NCI-H2227 (cell line): ENCODE results near the gene CEP85.
"Not testable (repeated sequence)": the region's sequence is repeated elsewhere in the genome, so short reads cannot be mapped to it uniquely, and the experiment has no call there.

Source experiments
- DNase-seq: peaks from one replicate; lab custom pipeline; 2025; ENCODE audit not compliant: unreplicated experiment; lab: John Stamatoyannopoulos, UW

Gene CEP85

GRCh38 chr1:26307966-26308899 is 74.2 kb downstream of the CEP85 start:
- DNase-seq, result not testable (repeated sequence)

- DNase-seq, result no peak
Measured at GRCh38 chr1:26314501-26314900, 80.5 kb downstream of the CEP85 start.

GRCh38 chr1:26315874-26316850 is 82.2 kb downstream of the CEP85 start:
- no peak for DNase-seq

- no peak for DNase-seq
Measured at GRCh38 chr1:26317146-26317545, 83.1 kb downstream of the CEP85 start.

- DNase-seq, result no peak
Measured at GRCh38 chr1:26317612-26318337, 83.8 kb downstream of the CEP85 start, which contains the start of gene CD52. Gene CD52, plus strand, starts transcription at chr1:26317958. Its CDS starts 60 bp downstream, at chr1:26318018.

GRCh38 chr1:26318338-26319064 is 84.5 kb downstream of the CEP85 start:
- DNase-seq, result no peak

- DNase-seq, result no peak
Measured at GRCh38 chr1:26320896-26321295, 86.9 kb downstream of the CEP85 start.

- DNase-seq, result peak; percentile 91
Measured at GRCh38 chr1:26321315-26322041, 87.5 kb downstream of the CEP85 start.

- DNase-seq, result no peak
Measured at GRCh38 chr1:26322042-26322331, 88.0 kb downstream of the CEP85 start.

GRCh38 chr1:26323382-26323781 is 89.4 kb downstream of the CEP85 start:
- no peak for DNase-seq

- no peak for DNase-seq
Measured at GRCh38 chr1:26324550-26324949, 90.5 kb downstream of the CEP85 start.

- no peak for DNase-seq
Measured at GRCh38 chr1:26327956-26328362, 94.0 kb downstream of the CEP85 start.
